Caco-2 (cell line): Measurements from ENCODE around the gene BNIPL. TPM values are rescaled to one million over a fixed set of nuclear protein-coding genes. Genes with fewer than 3 reads are reported as not detected.

Experiments used
- BruUV-seq: library from RNA; stranded (reverse); fragments of 400-500 nt; replicated peaks from 2 replicates; lab custom pipeline; 2021; lab: Mats Ljungman, UMichigan
- CTCF ChIA-PET: fragments of 300-600 bp; sonication (Branson Sonifier 250); formaldehyde crosslinking; loops from one replicate; lab custom pipeline; 2022; ENCODE audit warnings: antibody characterized with exemption; lab: Charles Lee
- POLR2A ChIA-PET: fragments of 300-600 bp; sonication (Branson Sonifier 250); formaldehyde crosslinking; loops from one replicate; lab custom pipeline; 2022; ENCODE audit warnings: antibody characterized with exemption; lab: Charles Lee
- DNase-seq, 2 experiments: peaks; one replicate each; pipeline versions ENCODE4 v3.0.0 to v3.0.0-alpha.2; 2020 to 2022
- H3K27me3 ChIP-seq: replicated peaks from 2 replicates; pipeline ENCODE4 v1.6.0; 2011; ENCODE audit warnings: low read length; ENCODE audit not compliant: control insufficient read depth, insufficient read depth
- H3K36me3 ChIP-seq: 2 replicates; pipeline ENCODE4 v1.5.1; 2011; ENCODE audit warnings: low read length; ENCODE audit not compliant: control insufficient read depth, insufficient read depth
- H3K4me1 ChIP-seq: fragments of 250-450 bp; sonication (Bioruptor Pico); 2 replicates; pipeline ENCODE4 v1.5.1; 2020; ENCODE audit warnings: mild to moderate bottlenecking
- H3K4me3 ChIP-seq: 2 replicates; pipeline ENCODE4 v1.5.1; 2011; ENCODE audit warnings: low read depth, mild to moderate bottlenecking, control low read depth, low read length
- H3K9me3 ChIP-seq: fragments of 250-450 bp; sonication (Bioruptor Pico); 2 replicates; pipeline ENCODE4 v1.5.1; 2020; ENCODE audit warnings: mild to moderate bottlenecking, moderate library complexity
- H3K27ac Mint-ChIP-seq: one replicate; pipeline ENCODE4 v1.8.0; 2022; ENCODE audit warnings: mixed read lengths; ENCODE audit not compliant: unreplicated experiment
- H3K27me3 Mint-ChIP-seq: one replicate; pipeline ENCODE4 v1.8.0; 2022; ENCODE audit warnings: mixed read lengths; ENCODE audit not compliant: insufficient read depth, unreplicated experiment
- H3K36me3 Mint-ChIP-seq: one replicate; pipeline ENCODE4 v1.8.0; 2022; ENCODE audit warnings: mild to moderate bottlenecking, mixed read lengths; ENCODE audit not compliant: insufficient read depth, unreplicated experiment
- H3K4me1 Mint-ChIP-seq: one replicate; pipeline ENCODE4 v1.8.0; 2022; ENCODE audit warnings: low read depth, mixed read lengths; ENCODE audit not compliant: unreplicated experiment
- H3K4me3 Mint-ChIP-seq: one replicate; pipeline ENCODE4 v1.8.0; 2022; ENCODE audit warnings: mild to moderate bottlenecking, moderate library complexity, mixed read lengths; ENCODE audit not compliant: unreplicated experiment
- H3K9me3 Mint-ChIP-seq: one replicate; pipeline ENCODE4 v1.8.0; 2022; ENCODE audit warnings: mixed read lengths; ENCODE audit not compliant: unreplicated experiment
- CTCF ChIP-seq, 2 experiments: fragments of 200-600 bp in 1 of 2; IDR thresholded peaks; 1 replicate in 1 of 2; 2 replicates in 1 of 2; pipeline versions ENCODE4 v1.5.1 to v1.8.0; 2011 to 2022; ENCODE audit warnings: antibody characterized with exemption in 1 of 2, control low read depth in 1 of 2, inconsistent platforms in 1 of 2, low read depth in 1 of 2, low read length in 1 of 2, mild to moderate bottlenecking in 1 of 2, moderate library complexity in 1 of 2; ENCODE audit not compliant: insufficient read depth in 1 of 2, severe bottlenecking in 1 of 2, unreplicated experiment in 1 of 2
- intact Hi-C: fragments of 100-400 bp; cut with micrococcal nuclease; formaldehyde crosslinking; loops from one replicate; pipeline ENCODE4 v1.10.0; 2022; ENCODE audit not compliant: unreplicated experiment
- total RNA-seq: library from RNA; stranded (reverse); gene quantifications from 2 replicates; pipeline ENCODE4 v1.2.3, GENCODE V29; 2022

The BNIPL gene
- total RNA-seq, 1 experiment from 2014 or later: 1.9 TPM

DNA sequence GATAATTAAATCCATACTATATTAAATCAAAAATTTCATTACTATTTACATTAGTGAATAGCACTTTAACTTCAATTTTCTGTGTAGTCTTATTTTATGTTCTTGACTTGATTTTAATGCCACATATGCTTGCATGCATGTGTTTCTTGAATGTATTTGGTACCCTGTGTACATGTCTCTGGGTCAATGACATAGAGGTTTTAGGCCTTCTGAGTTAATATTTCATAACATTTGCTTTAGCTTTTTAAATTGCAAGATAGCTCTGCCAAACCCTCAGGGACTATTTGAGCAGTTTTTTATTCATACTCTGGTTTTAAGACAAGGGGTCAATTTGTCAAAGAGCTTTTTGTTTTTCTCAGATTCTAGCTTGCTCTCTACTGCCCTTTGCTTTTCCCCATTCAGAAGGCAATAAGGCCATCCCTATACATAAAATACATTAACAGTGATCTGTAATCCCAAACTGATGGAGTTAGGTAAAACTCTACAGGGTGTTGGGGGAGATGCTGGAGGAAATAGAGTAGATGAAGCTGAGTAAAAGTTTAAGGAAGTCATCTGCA is 28.8 kb downstream of the BNIPL start:
- H3K27ac Mint-ChIP-seq: no peak overlapping the region
- intact Hi-C loops: no loop called here
- POLR2A ChIA-PET: no interaction called here

DNA sequence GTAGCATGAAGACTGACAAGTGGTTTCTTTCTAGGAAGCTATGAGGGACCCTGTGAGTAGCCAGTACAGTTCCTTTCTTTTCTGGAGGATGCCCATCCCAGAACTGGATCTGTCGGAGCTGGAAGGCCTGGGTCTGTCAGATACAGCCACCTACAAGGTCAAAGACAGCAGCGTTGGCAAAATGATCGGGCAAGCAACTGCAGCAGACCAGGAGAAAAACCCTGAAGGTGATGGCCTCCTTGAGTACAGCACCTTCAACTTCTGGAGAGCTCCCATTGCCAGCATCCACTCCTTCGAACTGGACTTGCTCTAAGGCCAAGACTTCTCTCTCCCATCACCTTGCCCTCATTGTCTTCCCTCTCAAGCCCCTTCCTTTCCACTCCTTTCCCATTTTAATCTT is 30.8 kb downstream of the BNIPL start:
- peaks cover 8% of the 10 kb centered on the region; the same call in 1 of the 2 replicates for H3K4me1 ChIP-seq
- no peak overlapping the region for H3K4me3 Mint-ChIP-seq
- DNase-seq: no peak
- TF ChIP-seq CTCF (IDR thresholded peaks at IDR 0.05; ENCODE audit: insufficient read depth in 1 of 2, low read depth in 1 of 2, low read length in 1 of 2, severe bottlenecking in 1 of 2, unreplicated experiment in 1 of 2): no peak
- H3K4me3 ChIP-seq: no peak overlapping the region
- intact Hi-C loops: no loop called here
- peaks cover 11% of the 10 kb centered on the region for H3K36me3 Mint-ChIP-seq
- ChIA-PET CTCF (no interaction called here), POLR2A (no interaction called here)
- H3K9me3 Mint-ChIP-seq: no peaks in the 10 kb centered on the region
- H3K9me3 ChIP-seq: no peaks in the 10 kb centered on the region
- H3K27ac Mint-ChIP-seq: no peak overlapping the region
- no peaks in the 10 kb centered on the region for H3K36me3 ChIP-seq
- H3K27me3 ChIP-seq: no peaks in the 10 kb centered on the region
- BruUV-seq: no TSS peak
- H3K27me3 Mint-ChIP-seq: no peaks in the 10 kb centered on the region
- H3K4me1 Mint-ChIP-seq: no peaks in the 10 kb centered on the region

More for the DNA sequence above, 28.8 kb downstream of the BNIPL start:
- no TSS peak for BruUV-seq
- H3K27me3 Mint-ChIP-seq: no peaks in the 10 kb centered on the region
- no peak for DNase-seq
- peaks cover 2% of the 10 kb centered on the region for H3K36me3 Mint-ChIP-seq
- Histone ChIP-seq H3K4me3 (no peak overlapping the region), H3K9me3 (no peaks in the 10 kb centered on the region), H3K36me3 (no peaks in the 10 kb centered on the region), H3K27me3 (no peaks in the 10 kb centered on the region), H3K4me1 (no peaks in the 10 kb centered on the region)
- no peak overlapping the region for H3K4me3 Mint-ChIP-seq
- H3K9me3 Mint-ChIP-seq: no peaks in the 10 kb centered on the region
- no peak for TF ChIP-seq CTCF (IDR thresholded peaks at IDR 0.05; ENCODE audit: insufficient read depth in 1 of 2, low read depth in 1 of 2, low read length in 1 of 2, severe bottlenecking in 1 of 2, unreplicated experiment in 1 of 2)
- peaks cover 10% of the 10 kb centered on the region for H3K4me1 Mint-ChIP-seq
- CTCF ChIA-PET: interaction anchor here (0.6 to 0.9 kb wide), 3 partner anchors 7 to 200 kb away, joined by 3 read pairs; partner anchors contain the start of gene C1orf56

DNA sequence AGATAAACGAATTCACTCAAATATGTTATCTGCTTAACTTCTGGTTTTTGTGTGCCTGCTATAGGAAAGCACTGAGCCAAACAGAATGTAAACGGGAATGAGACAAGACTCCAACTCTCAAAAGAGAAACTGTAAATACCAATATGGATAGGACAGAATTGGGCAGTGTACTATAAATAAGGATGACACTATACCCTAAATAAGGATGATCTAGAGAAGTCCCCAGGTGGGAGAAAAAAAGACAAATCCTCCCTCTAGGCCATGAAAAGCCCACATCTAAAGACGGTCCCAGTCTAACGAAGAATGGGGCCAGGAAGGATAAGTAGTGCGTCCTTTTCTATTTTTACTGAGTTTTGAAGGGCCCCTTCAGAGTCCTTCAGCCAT is 32.7 kb downstream of the BNIPL start:
- no TSS peak for BruUV-seq
- CTCF ChIA-PET: no interaction called here

More for the DNA sequence above, 32.7 kb downstream of the BNIPL start:
- Histone ChIP-seq H3K36me3 (no peaks in the 10 kb centered on the region), H3K27me3 (no peaks in the 10 kb centered on the region), H3K4me1 (peaks cover 10% of the 10 kb centered on the region; the same call in 1 of the 2 replicates), H3K9me3 (no peaks in the 10 kb centered on the region), H3K4me3 (no peak overlapping the region)
- intact Hi-C loops: no loop called here
- H3K9me3 Mint-ChIP-seq: no peaks in the 10 kb centered on the region
- no peaks in the 10 kb centered on the region for H3K27me3 Mint-ChIP-seq
- TF ChIP-seq CTCF (IDR thresholded peaks at IDR 0.05; ENCODE audit: insufficient read depth in 1 of 2, low read depth in 1 of 2, low read length in 1 of 2, severe bottlenecking in 1 of 2, unreplicated experiment in 1 of 2): no peak
- H3K36me3 Mint-ChIP-seq: peaks cover 11% of the 10 kb centered on the region
- H3K4me3 Mint-ChIP-seq: no peak overlapping the region
- no peak overlapping the region for H3K27ac Mint-ChIP-seq
- no peak for DNase-seq
- no peaks in the 10 kb centered on the region for H3K4me1 Mint-ChIP-seq
- POLR2A ChIA-PET: no interaction called here
